Prostate gland (tissue), 2 donors: ENCODE data around the gene NPDC1.

Experiments used
- CTCF ChIP-seq, 4 experiments: fragments of 200-600 bp in 2 of 4; fragments of 450-650 bp in 2 of 4; sonication (generic) in 2 of 4; IDR thresholded peaks; 1 replicate in 3 of 4; 2 replicates in 1 of 4; pipeline ENCODE4 v1.5.1; 2016 to 2019; ENCODE audit warnings: antibody characterized with exemption in 4 of 4, mild to moderate bottlenecking in 2 of 4, moderate library complexity in 2 of 4
- POLR2AphosphoS5 ChIP-seq: sonication (generic); formaldehyde crosslinking; IDR thresholded peaks from one replicate; pipeline ENCODE4 v1.6.1; 2017; ENCODE audit warnings: antibody characterized with exemption

GRCh38 chr9:136997830-136998234, 48.1 kb downstream of the NPDC1 start:
- TF ChIP-seq CTCF (IDR thresholded peaks at IDR 0.05) (no peak), POLR2AphosphoS5 (no peak)
